Left renal pelvis (tissue), 4 donors: ENCODE data around the gene CD84. TPM values are rescaled to one million over a fixed set of nuclear protein-coding genes. Genes with fewer than 3 reads are reported as not detected.
"Not testable (repeated sequence)": the region's sequence is repeated elsewhere in the genome, so short reads cannot be mapped to it uniquely, and the experiment has no call there.

Experiments
- DNase-seq, 4 donors: peaks; one replicate each; pipeline ENCODE4 v3.0.0-alpha.2; 2013; ENCODE audit warnings: low read depth in 4 of 4, low spot score in 3 of 4
- polyA plus RNA-seq, 4 donors: library from polyadenylated mRNA; unstranded; fragments of 120-200 nt; gene quantifications; one replicate each; pipeline ENCODE4 v1.2.1, GENCODE V29; 2013; ENCODE audit not compliant: insufficient read length in 4 of 4

The CD84 gene
- polyA plus RNA-seq, 4 donors: 0.80 to 2.0 (median 1.2) TPM

- no peak for DNase-seq
Observed at GRCh38 chr1:160575112-160575664, 4.1 kb downstream of the CD84 start.

GRCh38 chr1:160570840-160571239, 8.5 kb downstream of the CD84 start:
- no peak for DNase-seq

- DNase-seq: no peak
Observed at GRCh38 chr1:160569806-160570205, 9.5 kb downstream of the CD84 start.

DNA sequence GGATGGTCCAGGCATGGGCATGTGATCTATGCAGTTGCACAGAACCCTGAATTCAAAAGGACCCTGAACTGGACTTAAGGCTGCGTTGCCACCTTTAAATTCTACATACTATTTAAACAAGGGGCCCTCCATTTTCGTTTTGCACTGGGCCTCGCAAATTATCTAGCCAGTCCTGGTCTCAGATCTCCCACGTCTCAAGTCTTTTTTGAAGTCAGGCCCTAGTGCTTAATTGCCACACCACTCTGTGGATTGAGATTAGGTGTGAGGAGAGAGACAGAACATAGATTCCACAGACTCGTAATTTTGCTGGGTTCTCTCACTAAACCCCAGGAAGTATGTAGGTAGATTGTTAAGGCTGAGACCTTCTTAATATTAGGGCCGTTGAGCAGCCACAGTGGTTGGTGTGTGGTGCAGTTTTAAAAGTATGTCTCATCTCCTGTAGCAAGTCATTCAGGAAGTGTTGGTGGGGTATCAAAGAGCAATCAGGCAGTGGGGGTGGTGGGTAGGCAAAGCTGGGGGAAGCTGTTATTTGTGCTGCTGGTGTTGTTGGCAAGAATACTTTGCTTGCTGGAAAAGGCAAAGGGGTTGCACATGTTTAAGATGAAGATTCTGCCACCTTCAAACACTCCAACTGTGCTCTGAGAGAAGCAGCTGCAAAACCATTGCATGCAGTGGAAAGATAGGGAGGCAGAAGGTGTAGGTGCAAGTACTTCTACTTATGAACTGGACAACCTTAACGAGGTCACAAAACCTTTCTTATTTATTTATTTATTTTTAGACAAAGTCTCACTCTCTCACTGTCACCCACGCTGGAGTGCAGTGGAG, 11.2 kb downstream of the CD84 start:
- DNase-seq: no peak

DNA sequence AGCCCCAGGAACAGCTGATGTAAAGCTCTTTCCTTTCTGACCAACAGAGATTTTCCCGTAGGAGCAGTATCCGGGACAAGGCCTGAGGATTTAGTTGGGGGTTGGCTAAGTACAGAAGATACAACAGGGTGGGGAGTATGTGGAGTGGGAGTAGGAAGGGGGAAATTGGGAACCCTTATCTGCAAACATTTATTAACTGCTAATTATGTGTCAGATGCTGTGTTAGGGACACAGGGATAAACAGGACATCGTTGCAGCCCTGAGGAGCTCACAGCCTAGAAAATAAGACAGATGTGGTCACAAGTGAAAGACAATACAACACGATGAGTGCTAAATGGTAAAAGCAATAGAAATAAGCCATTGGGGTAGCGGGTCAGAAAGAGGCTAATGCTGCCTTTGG, 12.0 kb downstream of the CD84 start:
- no peak for DNase-seq

GRCh38 chr1:160565564-160565963, 13.7 kb downstream of the CD84 start:
- no peak for DNase-seq

DNA sequence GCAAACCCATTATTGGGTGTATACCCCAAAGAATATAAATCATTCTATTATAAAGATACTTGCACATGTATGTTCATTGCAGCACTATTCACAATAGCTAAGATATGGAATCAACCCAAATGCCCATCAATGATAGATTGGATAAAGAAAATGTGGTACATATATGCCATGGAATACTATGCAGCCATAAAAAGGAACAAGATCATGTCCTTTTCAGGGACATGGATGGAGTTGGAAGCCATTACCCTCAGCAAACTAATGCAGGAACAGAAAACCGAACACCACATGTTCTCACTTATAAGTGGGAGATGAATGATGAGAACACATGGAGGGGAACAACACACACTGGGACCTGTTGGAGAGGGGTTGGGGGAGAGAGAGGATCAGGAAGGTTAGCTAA, 16.1 kb downstream of the CD84 start:
- DNase-seq: not testable (repeated sequence)

GRCh38 chr1:160562745-160563144, 16.6 kb downstream of the CD84 start:
- DNase-seq: not testable (repeated sequence)

DNA sequence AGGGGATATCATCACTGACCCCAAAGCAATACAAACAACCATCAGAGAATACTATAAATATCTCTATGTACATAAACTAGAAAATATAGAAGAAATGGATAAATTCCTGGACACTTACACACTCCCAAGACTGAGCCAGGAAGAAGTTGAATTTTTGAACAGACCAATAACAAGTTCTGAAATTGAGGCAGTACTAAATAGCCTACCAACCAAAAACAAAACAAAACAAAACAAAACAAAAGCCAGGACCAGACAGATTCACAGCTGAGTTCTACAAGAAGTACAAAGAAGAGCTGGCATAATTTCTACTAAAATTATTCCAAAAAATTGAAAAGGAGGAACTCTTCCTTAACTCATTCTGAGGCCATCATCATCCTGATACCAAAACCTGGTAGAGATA, 18.5 kb downstream of the CD84 start:
- DNase-seq: no peak

GRCh38 chr1:160560045-160560705, 19.1 kb downstream of the CD84 start:
- no peak for DNase-seq

- not testable (repeated sequence) for DNase-seq
Observed at GRCh38 chr1:160559437-160559836, 19.9 kb downstream of the CD84 start.

DNA sequence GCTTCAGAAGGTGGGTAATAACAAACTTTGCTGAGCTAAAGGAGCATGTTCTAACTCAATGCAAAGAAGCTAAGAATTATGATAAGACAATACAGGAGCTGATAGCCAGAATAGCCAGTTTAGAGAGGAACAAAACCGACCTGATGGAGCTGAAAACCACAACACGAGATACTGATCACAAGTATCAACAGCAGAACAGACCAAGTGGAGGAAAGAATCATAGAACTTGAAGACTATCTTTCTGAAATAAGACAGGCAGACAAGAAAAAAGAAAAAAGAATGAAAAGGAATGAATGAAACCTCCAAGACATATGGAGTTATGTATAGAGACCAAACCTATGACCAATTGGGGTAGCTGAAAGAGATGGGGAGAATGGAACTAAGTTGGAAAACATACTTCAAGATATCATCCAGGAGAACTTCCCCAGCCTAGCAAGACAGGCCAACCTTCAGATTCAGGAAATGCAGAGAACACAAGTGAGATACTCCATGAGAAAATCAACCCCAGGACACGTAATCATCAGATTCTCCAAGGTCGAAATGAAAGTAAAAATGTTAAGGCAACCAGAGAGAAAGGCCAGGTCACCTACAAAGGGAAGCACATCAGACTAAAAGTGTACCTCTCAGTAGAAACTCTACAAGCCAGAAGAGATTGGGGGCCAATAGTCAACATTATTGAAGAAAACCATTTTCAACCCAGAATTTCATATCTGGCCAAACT, 20.5 kb downstream of the CD84 start:
- no peak for DNase-seq

DNA sequence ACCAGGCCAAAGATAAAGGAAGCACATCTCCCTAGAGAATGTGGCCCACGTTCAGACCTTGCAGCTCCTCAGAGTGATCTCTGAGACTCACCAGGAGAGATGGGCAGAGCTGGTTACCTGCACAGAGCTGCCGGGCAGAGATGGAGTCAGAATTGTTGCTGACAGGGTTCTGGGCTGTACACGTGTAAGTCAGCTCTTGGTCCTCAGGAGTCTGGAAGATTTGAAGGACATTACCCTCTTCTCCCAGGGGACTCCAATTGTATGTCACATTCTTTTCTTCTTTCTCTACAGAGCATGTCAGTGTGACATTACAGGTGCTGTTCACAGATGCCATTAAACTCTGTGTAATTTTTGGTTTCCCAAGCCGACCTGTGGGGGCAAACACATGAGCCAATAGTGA, 25.5 kb downstream of the CD84 start:
- no peak for DNase-seq

DNA sequence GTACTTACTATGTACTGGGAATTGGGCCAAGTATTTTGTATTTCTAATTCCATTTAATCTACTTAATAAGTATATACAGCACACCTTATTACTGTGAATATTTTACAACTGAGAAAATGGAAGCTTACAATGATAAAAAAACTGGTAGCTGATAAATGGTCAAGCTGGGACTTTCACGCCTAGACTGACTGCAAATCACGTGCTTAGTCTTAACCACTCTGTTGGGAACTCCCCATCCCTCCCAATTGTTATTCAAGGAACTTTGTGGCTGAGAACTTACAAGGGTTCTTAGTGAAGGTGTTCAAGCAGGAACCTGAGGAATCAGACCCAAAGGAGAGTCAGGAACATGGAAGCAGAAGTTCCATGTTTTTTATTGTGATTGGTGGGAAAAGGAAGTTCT, 26.9 kb downstream of the CD84 start:
- DNase-seq: no peak

- no peak for DNase-seq
Observed at GRCh38 chr1:160550572-160551034, 28.7 kb downstream of the CD84 start.

DNA sequence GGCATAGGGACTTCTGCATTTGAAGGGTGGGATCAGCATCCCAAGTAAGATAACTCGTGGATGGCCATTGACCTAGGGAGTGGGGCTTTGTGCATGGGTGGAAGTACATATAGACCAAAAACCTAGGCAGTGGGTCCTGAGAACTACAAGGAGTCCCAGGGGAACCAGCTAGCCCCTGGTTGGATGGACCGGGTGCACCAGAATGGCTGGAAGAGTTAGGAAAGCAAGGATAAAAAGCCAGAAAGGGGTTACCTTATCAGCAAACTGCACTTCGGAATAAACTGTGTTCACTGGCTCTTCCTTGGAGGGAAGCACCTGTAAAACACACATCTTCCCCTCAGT, 29.7 kb downstream of the CD84 start:
- no peak for DNase-seq

DNA sequence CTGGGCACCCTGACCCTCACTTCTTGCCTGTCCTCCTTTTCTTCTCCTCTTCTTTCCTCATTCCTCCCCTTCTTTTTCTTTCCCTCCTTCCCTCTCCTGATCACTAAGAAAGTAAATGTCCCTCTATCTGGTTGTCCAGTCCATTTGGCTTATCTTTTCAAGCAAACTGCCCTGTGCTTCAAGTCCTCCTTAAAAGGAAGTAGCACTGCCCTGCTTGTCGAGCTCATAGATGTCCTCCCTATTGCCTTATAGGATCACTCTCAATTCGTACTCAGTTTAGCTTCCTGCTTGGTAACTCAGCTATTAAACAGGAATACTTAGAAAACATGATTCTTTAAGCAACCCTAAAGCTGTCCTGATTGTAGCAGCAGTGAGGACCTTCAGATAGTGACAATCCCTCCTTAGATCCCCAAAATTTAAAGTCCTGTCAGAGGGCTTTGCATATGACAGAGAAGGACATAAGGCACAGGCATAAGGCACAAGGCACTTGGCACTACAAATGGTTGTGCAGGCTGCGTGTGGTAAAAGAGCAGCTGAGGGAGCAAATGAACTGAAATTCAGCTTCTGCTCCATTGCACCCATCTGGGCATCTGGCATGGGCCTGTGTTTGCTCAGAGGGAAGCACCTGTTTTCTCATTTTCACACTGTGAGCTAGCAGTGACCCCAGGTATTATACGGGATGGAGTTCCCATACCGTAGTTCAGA, 30.2 kb downstream of the CD84 start:
- no peak for DNase-seq

- no peak for DNase-seq
Observed at GRCh38 chr1:160548183-160548582, 31.1 kb downstream of the CD84 start.

DNA sequence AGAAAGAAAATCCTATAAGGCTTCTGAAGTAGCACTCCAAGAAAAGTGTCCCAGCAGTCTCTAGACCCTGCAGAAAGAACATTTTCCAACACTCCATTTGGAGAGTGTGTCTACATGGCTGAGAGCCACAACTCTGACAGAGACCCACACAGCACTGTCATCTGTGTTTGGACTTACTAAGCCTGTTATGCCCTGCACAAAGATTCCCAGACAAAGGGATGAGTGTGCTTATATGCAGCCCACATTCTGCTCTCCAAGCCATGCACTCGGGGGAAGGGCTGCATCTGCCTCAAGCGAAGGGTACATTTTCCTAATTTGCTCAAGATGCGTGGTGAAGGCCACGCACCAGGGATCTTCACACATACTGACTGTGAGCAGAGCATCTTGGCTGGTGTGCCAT, 31.9 kb downstream of the CD84 start:
- no peak for DNase-seq

DNA sequence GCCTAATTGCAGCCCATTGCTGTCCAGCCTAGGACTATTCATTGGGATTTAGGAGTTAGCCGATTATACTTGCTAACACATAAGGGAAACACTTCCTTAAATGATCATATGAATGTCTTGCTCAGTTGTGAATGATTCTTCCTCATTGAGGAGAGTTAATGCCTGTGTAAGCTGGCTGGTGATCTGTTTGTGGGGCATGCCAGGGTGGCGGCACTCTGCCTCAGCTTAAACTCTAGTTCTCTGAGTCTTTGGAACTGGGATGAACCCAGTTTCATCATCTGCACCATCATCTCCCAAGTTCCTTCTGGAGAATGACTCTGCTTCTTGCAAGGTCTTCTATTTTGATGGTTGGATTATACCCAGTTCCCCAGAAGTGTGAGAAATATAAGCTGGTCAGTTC, 32.4 kb downstream of the CD84 start:
- DNase-seq: no peak

DNA sequence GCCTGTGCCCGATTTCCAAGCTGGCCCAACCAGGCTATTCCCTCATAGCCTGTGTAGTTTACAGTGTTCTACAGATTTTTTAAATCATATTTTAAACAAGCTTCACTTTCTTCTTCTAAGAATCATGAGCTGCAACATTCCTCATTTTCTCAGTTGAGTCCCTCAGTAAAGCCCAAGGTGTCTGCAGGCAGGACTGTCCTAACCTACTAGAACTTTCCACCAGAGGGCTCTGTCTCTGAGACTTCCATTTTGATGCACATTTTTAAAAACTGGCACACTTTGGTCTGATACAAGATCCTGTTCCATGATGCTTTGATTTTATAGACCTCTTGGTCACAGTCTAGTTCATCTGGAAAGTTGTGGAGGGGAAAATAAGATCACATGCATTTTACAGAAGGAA, 34.6 kb downstream of the CD84 start:
- no peak for DNase-seq
